HG03521 (cell line): ENCODE measurements around the gene GALK1.
A peak's percentile ranks its signal among the peaks of the same experiment; 100 is the strongest.
"Not testable (repeated sequence)": the region's sequence is repeated elsewhere in the genome, so short reads cannot be mapped to it uniquely, and the experiment has no call there.

Source experiments
- ATAC-seq: cut with Tn5 transposase; IDR thresholded peaks from one replicate; pipeline ENCODE4 v1.9.1; 2021; ENCODE audit warnings: mild to moderate bottlenecking, moderate library complexity; ENCODE audit not compliant: unreplicated experiment

Gene GALK1

GRCh38 chr17:75767881-75768280, 2.9 kb upstream of the GALK1 start:
- ATAC-seq: no peak

- no peak for ATAC-seq
Observed at GRCh38 chr17:75765981-75766380, 989 bp upstream of the GALK1 start.

DNA sequence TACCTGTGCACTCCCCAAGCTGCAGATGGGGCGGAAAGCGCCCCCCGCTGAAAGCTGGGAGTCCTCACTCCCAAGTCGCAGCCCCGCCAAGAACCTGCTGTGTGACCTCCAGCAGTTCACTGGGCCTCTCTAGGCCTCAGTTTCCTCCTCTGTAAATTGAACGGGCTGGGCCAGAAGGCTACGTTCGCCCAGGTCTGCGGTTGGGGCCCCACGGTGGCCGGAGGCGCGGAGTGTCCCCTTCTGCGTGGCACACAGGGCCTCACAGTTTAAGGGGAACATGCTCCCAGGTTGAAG, 628 bp downstream of the GALK1 start:
- no peak for ATAC-seq

GRCh38 chr17:75763613-75764416, 1.2 kb downstream of the GALK1 start:
- no peak for ATAC-seq

GRCh38 chr17:75763269-75763607, 1.8 kb downstream of the GALK1 start:
- ATAC-seq: no peak

GRCh38 chr17:75762513-75763268, 2.3 kb downstream of the GALK1 start:
- ATAC-seq: no peak

GRCh38 chr17:75759978-75760640, 4.9 kb downstream of the GALK1 start:
- ATAC-seq: not testable (repeated sequence)

DNA sequence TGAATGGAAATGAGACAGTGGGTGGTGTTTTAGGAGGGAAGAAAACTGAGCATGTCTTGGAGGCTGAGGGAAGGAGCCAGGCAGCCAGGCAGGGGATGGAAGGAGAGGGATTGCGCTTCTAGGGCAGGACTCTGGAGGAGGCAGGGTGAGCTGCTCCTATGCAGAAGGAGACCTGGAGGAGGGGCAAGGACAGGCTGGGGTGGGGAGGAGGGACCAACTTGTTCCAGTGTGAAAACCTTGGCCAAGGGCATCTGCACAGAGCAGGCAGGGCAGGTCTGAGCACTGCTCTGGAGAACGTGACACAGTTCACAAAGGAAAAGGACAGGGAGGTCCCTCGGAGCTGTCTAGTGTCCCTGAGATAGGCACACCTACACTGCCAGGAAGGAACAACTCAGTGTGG, 5.5 kb downstream of the GALK1 start:
- ATAC-seq: no peak

- ATAC-seq: no peak
Observed at GRCh38 chr17:75758131-75758905, 6.7 kb downstream of the GALK1 start.

- no peak for ATAC-seq
Observed at GRCh38 chr17:75757086-75757681, 7.8 kb downstream of the GALK1 start.

DNA sequence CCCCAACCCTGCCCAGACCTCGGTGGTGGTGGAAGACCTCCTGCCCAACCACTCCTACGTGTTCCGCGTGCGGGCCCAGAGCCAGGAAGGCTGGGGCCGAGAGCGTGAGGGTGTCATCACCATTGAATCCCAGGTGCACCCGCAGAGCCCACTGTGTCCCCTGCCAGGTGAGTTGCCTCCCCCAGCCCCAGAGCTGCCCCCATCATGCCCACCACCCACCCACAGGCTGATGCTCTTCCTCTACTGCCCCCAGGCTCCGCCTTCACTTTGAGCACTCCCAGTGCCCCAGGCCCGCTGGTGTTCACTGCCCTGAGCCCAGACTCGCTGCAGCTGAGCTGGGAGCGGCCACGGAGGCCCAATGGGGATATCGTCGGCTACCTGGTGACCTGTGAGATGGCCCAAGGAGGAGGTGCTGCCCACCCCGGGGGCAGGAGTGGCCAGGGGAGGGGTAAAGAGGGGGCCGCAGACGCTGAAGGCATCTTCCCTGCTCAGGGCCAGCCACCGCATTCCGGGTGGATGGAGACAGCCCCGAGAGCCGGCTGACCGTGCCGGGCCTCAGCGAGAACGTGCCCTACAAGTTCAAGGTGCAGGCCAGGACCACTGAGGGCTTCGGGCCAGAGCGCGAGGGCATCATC, 8.4 kb downstream of the GALK1 start:
- ATAC-seq: no peak

DNA sequence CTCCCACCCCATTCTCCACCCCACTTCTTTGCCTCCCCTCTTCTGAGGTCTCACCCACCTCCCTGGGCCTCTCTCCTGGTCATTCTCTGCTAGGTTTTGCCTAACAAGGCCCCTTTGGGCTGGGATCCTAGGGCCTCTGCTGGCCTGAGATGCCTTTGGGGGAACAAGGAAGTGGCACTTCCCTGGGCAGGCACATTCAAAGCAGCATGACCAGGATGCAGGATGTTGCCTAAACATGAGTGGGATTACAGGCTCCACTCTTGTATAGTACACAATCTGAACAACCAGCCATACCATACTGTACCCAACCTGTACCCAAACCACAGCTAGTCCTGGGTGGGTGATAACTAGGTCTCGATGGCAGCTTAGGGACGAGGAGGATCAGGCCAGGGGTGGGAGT, 9.0 kb downstream of the GALK1 start:
- ATAC-seq: no peak

DNA sequence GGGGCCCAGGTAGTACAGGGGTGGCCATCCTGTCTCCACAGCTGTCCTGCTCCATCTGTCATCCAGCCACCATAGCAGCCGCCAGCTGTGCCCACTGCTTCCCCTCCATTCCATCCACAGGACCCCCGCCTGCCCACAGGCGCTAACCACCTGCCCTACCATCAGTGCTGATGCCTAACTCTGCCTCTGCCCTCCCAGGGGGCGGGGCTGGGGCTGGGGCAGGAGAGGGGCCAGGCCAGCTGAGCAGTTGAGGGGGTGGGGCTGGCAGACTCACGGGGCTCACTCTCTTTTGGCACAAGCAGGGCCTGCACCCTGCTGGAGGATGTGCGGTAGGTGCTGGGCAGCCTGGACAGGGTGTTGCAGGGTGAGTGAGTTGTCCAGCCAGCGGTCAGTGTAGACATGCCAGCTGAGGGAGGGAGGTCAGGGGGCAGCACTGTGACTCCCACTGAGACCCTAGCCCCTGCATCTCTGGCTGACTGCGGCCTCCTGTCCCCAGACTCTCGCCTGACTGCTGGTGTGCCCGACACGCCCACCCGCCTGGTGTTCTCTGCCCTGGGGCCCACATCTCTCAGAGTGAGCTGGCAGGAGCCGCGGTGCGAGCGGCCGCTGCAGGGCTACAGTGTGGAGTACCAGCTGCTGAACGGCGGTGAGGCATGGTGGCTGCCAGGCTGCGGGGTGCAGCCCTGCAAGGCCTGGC, 9.6 kb downstream of the GALK1 start:
- no peak for ATAC-seq

GRCh38 chr17:75754378-75755204, 10.4 kb downstream of the GALK1 start:
- no peak for ATAC-seq

DNA sequence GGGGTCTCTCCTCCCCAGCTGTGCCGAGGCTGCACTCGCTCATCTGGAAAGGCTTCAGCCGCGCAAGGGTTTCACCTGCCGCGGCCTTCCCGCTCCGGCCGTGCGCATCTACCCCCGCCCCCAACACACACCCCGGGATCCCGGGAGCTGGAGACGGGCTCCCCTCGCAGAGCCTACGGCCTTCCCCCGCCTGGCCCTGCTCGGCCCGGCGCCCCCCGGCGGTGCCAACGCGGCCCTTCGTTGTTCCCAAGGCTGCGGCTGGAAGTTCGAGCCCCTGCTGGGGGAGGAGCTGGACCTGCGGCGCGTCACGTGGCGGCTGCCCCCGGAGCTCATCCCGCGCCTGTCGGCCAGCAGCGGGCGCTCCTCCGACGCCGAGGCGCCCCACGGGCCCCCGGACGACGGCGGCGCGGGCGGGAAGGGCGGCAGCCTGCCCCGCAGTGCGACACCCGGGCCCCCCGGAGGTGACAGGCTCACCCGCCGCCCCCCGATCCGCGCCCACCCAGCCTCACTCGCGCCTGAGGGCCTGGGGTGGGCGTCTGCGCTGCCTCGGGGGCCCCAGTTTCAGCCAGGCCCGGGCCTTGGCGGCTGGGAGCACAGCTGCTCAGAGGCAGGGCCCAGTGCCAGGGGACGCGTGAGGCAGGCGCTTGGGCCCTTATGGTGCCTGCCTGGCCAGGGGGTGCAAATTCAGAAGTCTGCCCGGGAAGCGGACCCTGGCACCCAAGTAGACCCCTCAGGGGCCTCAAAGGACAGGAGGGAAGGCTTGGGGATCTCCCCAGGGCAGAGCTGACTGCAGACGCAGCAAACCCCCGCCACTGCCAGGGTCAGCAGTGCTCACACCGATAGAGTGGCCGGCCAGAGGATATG, 11.2 kb downstream of the GALK1 start:
- peak; percentile 53 for ATAC-seq

DNA sequence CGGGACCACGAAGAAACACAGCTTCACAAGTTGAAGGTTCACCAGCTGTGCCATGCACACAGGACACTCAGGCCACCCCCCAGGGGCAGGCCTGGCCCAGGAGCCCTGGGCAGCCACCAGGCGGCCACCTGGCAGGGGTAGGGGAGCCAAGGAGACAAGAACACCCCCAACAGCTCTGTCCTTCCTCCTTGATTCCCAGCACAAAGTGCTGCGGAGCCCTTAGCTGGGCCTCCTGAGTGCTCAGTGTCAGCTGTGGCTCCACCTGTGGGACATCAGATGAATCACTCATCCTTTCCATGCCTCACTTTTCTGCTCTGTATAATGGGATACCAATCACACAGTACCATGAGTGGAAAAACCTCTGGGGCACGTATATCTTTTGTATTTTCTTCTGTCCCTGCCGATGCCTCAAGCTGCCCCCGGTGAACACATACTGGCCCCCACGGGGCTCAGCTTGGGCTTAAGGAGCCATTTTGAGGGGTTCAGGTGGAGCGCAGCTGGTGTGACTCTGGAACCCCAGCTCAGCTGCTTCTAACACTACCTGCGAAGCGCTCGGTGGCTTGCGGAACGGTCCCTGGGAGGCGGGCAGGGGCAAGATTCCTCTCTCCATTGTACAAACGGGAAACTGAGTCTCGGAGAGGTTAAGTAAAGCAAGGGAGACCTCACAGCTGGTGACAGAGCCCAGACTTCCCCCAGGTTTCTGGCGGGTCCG, 12.0 kb downstream of the GALK1 start:
- no peak for ATAC-seq

DNA sequence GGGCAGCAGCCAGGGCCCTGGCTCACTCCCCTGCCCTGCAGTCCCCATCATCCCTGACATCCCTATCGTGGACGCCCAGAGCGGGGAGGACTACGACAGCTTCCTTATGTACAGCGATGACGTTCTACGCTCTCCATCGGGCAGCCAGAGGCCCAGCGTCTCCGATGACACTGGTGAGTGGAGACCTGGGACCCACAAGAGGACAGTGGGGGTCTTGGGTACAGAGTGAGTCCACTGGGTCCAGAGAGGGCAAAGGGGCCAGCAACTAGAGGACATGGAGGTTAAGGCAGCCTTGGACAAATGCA, 12.6 kb downstream of the GALK1 start:
- ATAC-seq: no peak
